GM12865 (cell line): ENCODE measurements around the gene ADAM12.

Source experiments
- DNase-seq: peaks from one replicate; pipeline ENCODE4 v3.0.0; 2010; ENCODE audit warnings: low read depth
- H3K4me3 ChIP-seq: 2 replicates; pipeline ENCODE4 v1.5.1; 2011; ENCODE audit warnings: mild to moderate bottlenecking, low read depth, low read length, control low read depth
- TF ChIP-seq, protein P1 (sequence below): IDR thresholded peaks from 2 replicates; pipeline ENCODE4 v1.5.1; 2011; ENCODE audit warnings: low read length, control low read depth, low read depth, inconsistent platforms; ENCODE audit not compliant: insufficient read depth; ENCODE audit errors: missing control alignments

Gene ADAM12

DNA sequence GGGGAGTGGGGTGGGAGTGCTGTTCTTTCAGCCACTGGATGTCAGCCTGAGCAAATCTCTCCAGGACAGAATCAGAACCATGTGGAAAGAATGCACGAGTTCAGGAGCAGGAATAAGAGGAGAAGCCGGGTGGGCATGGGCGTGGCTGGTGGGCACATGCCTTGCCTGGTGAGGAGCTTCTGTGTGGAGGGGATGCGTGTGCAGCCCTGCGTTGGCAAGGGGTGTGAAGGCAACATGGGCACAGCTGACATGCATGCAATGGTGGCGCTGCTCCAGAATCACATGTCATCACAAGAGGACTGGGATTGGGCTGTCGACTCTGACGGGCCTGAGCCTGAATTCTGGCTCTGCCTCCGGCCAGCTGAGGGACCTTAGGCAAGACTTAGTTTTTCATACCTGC, 162.1 kb downstream of the ADAM12 start:
- TF ChIP-seq, protein P1, sequence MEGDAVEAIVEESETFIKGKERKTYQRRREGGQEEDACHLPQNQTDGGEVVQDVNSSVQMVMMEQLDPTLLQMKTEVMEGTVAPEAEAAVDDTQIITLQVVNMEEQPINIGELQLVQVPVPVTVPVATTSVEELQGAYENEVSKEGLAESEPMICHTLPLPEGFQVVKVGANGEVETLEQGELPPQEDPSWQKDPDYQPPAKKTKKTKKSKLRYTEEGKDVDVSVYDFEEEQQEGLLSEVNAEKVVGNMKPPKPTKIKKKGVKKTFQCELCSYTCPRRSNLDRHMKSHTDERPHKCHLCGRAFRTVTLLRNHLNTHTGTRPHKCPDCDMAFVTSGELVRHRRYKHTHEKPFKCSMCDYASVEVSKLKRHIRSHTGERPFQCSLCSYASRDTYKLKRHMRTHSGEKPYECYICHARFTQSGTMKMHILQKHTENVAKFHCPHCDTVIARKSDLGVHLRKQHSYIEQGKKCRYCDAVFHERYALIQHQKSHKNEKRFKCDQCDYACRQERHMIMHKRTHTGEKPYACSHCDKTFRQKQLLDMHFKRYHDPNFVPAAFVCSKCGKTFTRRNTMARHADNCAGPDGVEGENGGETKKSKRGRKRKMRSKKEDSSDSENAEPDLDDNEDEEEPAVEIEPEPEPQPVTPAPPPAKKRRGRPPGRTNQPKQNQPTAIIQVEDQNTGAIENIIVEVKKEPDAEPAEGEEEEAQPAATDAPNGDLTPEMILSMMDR: no peak
- no peak overlapping the region for H3K4me3 ChIP-seq
- DNase-seq: no peak

DNA sequence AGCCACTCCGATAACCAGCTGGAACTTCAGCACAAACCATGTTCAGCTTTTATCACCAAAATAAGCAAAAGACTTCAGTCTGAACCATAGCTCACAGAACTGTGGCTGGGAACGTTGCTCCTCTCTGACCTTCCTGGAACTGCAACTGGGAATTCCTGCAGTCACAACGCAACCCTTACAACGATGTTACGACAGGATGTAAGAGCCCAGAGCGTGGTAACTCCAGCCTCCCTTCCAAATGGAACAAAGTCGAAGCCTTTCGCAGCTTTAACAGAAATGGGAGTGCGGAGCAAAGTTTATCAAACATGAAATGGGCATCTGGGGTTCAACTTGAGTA, 162.6 kb downstream of the ADAM12 start:
- H3K4me3 ChIP-seq: no peak overlapping the region
- DNase-seq: no peak
- TF ChIP-seq, protein P1: no peak

DNA sequence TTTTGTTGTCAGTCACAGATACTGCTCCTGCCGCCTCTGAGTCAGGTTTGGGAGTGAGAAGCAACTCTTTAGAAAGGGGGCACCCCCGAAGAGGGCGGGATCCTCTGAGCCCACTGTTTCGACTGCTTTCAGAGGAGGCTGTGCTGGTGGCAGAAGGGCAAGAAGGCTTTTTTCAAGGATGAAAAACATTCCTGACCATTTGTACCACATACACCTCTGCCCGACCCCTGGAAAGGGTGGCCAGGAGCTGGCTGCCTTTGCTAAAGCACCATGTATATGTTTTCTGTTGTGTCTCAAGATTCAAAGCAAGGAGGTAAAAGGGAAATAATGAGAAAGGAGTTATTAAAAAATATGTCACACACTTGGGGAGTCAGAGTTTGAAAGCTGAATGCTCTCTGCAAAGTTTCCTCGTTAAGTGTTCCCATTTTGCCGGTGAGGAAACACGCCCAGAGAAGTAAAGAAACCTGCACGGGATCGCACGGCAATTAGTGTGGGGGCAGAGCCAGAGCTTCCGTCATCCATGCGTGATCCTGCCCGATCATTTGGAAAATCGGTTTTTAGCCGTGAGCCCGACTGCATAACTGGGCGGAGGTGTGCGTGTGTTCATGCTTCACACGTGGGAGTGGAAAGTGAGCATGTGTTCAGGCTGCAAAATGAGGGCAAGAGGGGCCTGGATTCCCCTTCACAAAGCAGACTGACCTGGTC, 163.2 kb downstream of the ADAM12 start:
- TF ChIP-seq, protein P1: no peak
- no peak overlapping the region for H3K4me3 ChIP-seq
- DNase-seq: no peak

DNA sequence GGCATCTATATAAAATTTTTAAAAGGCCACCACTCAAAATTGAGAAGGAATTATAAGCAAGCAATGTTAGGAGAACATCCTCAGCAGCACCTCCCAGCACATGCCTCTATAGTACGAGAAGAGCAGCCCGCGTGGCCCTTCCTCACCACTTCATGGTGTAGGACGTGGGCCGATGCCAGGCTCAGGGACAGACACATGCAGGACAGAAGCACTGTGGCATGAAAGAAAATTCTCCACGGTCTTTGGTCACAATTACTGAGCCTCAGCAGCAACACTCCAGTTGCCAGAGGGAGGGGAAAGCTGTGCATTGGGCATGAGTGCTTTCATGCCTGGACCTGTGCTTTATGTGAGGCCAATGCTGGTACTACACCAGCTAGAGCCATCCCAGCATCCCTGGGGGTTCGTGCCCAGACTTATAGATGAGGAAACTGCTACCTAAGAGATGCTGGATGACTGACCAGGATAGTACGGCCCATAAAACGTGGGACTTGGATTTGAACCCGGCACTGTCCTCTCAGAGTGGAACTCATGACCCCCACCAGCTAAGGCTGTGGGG, 164.7 kb downstream of the ADAM12 start:
- DNase-seq: no peak
- H3K4me3 ChIP-seq: no peak overlapping the region
- TF ChIP-seq, protein P1: no peak

DNA sequence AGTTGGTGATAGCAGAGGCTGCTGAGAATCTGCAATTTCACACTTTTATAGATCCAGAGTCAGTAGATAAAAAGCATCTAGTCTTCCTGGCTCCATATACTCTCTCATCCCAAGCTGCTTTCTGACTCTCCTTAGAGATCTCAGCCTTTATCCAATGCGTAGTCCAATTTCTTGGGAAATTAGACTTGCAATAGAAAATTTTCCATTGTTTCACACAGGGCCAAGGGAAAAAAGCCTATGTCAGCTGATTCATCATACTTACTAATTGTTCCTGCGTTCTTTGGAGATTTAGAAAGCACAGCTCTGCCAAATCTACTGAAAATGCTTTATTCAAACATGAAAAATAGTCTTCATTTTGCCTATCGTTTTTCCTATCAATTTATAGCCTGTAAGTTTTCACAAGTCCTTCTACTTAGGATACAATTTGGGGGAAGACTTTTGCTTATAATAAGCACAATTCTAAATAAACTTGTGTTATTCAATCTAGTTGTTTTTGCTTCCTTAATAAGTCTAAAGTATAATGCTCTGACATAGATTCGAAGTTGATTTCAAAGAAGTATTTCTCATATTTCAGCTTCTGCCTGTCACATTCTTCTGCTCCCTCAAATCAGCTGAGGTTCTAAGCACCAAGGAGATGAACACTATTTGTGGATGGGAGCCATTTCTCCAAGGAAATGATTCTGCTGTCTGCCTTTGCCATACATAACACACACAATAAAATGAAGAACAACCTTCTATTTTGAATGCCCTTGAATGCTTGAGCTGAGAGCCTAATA, 165.4 kb downstream of the ADAM12 start:
- no peak for DNase-seq
- no peak overlapping the region for H3K4me3 ChIP-seq
- TF ChIP-seq, protein P1: no peak

DNA sequence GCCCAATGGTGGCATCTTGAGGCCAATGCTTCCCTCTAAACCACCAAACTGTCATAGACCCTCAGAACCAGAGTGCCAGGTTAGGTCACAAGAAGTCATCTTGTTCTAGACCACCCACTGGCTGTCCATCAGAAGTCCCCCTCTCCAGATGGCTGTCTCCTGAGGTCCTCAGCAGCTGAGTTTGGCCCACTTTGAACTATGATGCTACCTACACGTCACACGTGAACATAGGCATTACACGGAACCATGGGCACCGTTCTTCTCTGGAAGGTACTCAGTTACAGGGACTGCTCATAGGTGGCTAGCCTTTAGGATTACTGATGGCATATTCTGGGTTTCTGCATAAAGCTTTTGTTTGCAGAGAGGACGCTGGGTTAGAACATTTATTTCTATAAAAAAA, 166.4 kb downstream of the ADAM12 start:
- H3K4me3 ChIP-seq: no peak overlapping the region
- no peak for DNase-seq
- TF ChIP-seq, protein P1: no peak
